Activated naive CD4-positive, alpha-beta T cell (primary cell): Measurements from ENCODE around the gene PPP4R4.
"Not testable (repeated sequence)": the region's sequence is repeated elsewhere in the genome, so short reads cannot be mapped to it uniquely, and the experiment has no call there.

Experiments
- DNase-seq, 4 experiments: peaks; one replicate each; lab custom pipeline; 2025; lab: John Stamatoyannopoulos, UW

PPP4R4 gene

DNA sequence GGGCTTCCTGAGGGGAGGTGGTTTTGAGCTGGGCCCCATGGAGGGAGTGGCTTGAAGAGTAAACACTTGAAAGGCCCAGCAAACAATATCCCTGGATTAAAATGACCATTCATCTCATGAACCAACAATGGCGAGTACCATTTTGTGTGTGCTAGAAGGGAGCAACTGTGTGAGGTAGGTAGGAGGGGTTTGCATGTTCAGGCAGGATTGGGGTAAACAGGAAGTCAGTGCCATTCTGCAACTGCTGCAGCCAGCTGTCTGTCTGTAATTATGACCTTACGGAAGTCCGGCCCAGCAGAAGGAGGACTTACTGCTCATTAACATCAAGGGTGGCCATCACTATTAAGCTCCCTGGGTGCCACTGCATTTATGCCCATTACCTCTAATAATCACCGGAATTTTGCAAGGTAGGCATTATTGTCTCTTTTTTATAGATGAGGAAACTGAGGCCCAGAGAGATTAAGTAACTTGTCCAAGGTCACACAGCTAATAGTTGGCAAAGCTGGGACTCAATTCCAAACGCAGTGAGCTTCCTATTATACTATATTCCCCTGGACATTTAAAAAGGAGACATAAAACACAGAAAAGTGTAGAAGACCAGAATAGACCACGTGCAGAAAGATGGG, 28.1 kb upstream of the PPP4R4 start:
- no peak for DNase-seq

DNA sequence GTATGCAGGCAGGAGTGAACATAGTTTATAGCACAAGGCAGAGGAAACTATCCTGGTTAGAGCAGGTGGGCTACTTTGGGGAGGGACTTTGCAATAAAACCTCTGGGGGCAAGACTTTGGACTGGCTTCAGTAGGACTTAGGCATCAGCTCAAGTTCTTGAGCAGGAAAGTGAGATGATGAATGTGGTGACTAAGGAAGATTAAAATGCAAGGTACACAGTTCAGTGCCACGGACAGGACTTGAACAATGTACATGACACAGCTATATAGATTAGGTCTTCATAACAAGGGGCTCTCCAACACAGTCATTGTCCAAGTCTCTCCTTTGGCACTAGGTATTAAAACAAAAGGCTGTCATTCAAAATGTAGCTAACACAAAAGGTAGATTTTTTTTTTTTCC, 21.4 kb upstream of the PPP4R4 start:
- DNase-seq = no peak

DNA sequence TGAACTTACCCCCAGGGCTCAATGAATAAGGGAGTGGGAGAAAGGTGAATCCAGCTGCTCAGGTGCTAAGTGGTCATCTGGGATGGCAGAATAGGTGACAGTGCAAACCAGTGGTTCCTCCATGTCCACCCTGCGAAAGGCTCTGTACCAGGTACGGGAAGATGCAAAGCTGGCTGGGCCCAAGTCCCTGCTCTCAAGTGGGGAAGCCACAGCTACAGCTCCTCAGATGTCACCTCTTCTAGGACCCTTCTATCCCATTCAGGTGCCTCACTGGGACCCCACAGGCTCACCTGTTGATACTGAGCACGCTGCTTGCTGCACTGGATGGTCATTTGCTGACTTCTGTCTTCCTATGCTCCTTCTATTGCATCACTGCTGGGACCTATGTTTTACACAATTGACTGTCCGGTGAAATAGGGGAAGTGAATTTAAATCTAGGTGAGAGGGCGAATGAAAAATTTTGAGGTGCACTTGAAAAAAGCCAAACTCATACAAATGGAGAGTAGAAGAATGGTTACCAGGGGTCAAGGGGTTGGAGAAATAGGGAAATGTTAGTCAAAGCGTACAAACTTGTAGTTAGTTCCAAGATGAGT, 20.3 kb upstream of the PPP4R4 start:
- DNase-seq = no peak

DNA sequence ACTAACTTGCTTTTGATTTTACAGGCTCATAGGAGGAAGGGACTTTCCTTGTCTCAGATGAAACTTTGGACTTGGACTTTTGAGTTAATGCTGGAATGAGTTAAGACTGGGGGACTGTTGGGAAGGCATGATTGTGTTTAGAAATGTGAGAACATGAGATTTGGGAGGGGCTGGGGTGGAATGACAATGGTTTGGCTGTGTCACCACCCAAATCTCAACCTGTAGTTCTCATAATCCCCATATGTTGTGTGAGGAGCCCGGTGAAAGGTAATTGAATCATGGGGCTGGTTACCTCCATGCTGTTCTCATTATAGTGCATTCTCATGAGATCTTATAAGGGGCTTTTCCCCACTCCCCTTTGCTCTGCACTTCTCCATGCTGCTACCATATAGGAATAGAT, 18.0 kb upstream of the PPP4R4 start:
- not testable (repeated sequence) for DNase-seq

DNA sequence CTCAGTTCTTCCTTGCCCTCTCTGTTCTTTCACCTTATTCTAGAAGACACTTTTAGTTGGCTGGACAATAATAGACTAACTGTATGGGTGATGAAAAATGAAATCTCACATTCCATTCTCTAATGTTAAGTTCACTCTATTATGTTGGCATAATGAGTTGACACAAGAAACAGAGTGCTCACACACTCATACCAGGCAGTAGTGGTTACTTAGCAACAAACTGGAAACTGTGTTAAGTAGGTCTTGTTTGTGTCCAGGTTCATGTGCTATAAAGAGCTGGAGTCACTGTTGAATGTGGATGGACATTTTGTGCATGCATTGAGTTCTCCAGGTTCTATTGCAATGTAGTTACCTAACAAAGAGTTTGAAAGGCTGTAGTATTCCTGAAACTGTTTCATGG, 16.9 kb upstream of the PPP4R4 start:
- DNase-seq = no peak

DNA sequence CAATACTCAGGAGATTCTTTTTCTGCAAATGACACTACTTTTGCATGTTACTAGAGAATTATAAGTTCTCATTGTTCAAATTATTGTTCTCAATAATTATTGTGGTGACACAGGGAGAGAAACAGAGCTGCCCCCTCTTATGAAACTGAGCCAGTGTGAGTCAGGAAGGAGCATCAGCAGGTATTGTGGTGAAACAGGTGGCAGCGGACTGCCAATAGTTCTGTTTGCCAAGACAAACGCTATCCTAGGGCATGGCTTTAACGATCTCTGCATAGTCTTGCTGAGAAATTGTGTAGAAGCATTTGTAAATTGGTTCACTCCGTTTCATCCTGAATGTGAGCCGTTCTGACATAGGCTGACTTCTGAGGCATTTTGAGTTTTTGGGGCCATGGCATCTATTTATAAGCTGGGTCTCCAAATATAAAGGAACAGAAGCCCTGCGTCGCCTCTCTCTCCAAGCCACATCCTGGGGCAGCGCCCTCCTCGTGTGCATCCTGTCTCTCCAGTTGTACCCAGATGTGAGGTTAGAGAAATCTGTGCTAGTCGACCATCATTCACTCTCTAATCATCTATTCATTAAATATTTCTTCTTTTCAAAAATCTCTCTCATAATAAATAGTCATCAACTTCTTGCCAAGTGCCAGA, 15.8 kb upstream of the PPP4R4 start:
- no peak for DNase-seq

DNA sequence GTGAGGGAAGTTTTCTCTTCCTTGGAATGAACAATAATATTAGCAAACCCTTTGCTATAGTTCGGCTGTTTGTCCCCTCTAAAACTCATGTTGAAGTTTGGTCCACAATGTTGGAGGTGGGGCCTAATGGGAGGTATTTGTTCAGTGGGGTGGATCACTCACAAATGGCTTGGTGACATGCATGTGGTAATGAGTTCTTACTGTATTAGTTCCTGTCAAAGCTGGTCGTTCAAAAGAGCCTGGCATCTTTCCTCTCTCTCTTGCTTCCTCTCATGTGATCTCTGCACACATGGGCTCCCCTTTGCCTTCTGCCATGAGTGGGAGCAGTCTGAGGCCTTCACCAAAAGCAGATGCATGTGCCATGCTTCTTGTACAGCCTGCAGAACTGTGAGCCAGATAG, 13.1 kb upstream of the PPP4R4 start:
- DNase-seq = no peak

DNA sequence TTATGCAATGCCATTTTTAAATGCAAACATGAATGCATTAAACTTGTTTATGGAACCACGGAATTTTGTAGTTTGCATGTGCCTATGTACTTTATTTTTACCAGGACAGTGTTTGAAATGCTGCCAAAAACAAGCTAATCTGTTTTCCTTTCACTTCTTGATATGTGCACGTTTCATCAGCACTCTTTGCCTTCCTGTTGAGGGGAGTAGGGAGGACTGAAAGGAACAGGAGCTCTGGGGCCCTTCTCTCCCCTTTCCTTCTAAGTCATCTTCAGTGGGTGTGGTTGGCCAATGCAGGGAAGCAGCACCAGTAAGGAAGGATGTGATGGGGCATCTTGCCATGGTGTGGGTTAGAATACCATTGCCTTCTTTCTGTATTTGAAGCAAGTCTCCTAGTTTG, 12.1 kb upstream of the PPP4R4 start:
- DNase-seq = no peak

DNA sequence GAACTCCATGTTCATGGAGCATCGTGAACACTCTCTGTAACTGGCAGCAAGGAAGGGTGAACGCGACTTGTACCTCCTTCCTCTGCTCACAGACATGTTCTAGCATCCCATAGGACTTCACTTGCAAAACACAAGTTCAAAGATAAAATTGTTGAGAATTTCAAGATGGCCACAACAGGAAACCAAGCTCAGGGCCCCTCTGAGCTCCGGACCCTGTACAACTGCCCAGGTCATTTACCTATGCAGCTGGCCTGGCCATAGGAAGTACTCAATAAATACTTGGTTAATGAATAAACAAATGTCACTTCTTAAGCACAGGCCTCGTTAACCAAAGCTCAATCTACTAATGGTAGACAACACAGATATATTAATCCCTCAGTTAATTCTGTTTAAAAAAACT, 11.7 kb upstream of the PPP4R4 start:
- no peak for DNase-seq

DNA sequence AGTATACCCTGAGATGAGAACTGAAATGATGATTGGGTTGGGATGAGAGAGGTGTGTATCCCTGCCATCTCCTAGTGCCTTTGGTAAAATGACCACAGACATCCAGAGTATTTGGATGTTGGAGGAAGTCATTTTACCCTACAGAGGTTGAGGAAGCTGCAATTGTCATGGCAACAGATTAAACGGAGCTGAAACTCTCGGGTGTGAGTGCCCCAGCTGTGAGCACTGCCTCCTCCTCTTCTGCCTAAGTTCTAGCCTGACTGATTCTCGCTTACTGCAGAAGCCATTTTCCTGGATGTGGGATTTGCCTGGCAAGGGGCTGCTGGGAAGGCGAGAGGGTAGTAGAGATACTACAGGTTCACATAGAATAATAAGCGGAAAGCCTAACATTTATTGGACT, 10.3 kb upstream of the PPP4R4 start:
- no peak for DNase-seq

DNA sequence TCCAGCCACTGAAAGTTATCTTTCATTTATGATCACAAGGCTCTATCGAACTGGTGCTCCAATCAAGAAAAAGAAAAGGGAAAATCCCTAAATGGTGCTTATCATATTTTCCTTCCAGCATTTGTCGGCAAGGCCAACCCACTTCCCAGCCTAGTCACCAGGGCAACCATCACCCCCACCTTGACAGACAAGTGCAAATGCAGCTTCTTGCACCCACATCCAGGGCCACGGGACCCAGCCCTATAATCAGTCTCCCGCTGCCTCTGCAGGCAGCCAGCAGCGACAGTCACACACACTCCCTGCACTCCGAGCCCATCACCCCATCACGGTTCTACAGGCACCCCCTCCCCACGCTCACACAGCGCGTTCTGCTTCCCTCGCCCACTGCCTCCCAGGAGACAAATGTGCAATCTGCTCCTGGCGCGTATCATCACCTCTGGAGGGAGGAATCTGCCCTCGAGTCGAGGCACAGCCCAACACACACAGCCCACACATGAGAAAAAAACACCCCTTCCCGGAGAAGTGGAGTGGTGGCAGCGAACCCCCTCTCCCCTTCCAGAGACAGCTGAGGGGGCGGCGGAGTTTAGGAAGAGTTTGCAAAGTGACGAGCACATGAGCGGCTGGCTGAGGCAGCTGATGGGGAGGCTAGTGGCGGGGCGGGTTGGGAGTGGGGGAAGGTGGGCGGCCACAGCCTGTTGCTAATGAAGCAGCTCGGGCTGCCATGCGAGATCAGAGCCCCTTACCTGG, 9.3 kb upstream of the PPP4R4 start:
- DNase-seq = no peak

DNA sequence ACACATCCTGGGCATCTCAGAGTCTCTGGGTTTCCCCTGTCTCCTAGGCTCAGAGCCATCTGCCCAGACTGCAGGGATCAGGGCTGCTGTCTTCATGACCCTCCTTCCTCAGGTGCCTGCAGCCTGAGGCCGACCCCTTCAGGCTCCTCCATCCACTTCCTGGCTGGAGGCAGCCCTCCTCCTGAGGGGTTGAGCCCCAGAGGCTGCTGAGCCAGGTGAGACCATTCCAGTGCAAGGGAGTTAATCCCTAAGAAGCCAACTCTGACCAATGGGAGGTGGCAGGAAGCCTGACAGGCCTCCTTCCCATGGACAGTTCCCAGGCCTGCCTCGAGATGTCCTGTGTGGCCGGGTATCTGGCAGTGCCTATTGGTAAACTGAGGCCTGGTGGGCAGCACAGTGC, 8.4 kb upstream of the PPP4R4 start:
- DNase-seq = no peak

DNA sequence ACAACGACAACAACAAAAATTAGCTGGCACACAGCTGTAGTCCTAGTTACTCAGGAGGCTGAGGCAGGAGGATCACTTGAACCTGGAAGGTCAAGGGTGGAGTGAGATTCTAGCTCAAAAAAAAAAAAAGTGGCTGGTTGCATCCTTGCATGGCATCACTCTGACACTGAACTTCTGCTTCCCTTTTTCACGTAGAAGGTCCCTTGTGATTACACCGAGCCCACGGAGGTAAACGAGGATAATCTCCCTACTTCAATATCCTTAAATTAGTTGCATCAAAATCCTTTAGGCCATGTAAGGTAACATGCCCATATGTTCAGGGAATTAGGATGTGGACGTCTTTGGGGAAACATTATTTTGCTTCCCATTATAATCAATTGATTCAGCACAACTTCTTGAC, 4.0 kb upstream of the PPP4R4 start:
- DNase-seq = no peak

DNA sequence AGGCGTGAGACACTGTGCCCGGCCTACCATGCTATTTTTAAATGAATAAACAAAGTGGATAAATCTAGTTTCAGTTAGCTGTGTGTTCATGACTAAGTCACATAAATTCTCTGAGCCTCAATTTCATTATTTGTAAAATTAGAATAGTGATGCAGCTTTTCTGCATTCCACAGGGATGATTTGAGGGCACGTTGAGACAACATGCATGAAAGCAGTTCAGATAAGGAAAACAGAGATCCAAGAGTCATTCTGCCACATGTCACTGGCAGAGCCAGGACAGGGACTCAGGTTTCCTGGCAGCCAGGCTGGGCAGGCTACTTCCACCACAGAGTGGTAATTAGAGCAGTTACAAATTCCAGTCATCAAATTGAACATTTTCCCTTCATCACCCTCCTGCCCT, 2.9 kb upstream of the PPP4R4 start:
- no peak for DNase-seq

DNA sequence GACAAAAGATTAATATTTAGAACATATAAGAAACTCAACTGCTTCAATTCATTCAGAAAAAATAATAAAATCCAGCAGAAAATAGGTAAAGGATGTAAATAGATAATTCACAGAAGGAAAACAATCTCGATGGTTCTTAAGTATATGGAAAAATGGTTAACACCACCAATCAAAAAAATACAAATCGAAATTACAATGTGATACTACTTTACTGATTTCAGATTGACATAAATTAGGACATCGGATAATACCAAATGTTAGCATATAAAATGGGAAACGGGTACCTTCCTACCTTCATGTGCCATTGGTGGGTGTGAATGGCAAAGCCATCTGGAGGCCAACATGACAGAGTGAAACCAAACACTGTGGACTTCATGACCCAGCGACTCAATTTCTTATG, 1.6 kb upstream of the PPP4R4 start:
- DNase-seq = no peak

DNA sequence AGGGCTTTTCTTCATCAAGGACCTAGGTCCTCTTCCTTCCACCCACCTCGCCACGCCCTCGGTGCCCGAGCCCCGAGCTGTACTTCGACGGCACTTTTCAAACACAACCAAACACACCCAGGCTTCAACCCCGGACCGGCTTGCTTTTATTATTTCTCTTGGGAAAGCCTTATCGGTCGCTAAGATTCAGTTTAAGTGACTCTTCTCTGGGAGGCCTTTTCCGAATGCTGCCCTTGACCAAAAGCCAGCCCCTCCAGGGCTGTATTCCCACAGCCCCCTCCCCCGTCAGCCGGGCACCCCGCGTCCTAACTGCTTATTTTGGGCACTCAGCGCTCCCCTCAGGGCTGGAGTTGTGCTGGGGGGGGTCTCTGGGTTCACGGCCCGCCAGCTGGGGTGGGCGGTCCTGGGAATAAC, 644 bp upstream of the PPP4R4 start:
- no peak for DNase-seq

DNA sequence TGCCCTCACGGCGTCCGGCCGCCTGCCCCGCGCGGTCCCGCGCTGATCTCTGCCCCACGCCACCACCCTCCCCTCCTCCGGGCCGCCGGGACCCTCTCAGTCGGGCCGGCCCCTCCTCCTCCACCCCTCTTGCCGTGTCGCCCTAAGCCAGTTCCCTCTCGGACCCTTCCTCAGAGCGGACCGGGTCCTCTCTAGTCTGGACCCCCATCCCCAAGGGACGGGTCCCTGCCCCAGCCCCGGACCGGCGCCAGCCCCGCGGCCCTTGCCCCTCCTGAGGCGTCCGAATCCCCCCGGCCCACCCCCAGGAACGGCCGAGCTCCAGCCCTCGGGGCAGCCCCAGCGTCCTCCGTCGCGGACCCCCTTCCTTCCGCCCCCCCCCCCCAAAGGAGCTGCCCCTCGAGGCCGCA, 485 bp downstream of the PPP4R4 start:
- DNase-seq = no peak

DNA sequence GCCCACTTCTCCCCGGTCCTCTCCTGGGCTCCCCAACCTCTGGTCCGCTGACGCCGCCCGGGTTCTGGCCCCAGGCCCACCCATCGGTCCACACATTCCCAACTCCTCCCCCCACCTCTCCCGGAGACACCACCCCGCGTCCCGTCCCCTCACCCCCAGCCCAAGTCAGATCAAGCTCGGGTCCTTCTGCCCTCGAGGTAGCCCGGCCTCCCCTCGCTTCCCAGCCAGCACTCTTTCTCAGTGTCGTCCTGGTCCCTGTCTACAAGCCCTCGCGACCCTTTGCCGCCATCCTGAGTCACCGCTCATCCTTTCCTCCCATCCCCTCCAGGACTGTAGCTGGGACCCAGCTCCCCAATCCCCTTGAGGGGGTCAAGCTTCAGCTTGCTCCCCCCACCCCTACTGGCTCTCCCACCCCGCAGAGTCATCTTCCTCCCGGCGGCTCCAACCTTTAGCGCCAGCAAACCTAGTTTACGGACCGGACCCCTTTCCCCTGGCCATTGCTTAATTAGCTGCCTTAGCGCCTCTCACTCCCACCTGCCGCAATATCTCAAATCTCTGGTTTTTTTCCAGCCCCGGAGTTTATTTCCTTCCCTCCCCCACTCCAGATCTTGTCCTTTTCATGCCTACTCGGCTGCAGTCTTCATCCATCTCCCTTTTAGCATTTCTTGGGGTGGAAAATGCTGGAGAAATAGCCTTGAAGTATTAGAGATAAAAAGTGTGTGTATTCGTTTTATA, 1.1 kb downstream of the PPP4R4 start:
- no peak for DNase-seq

DNA sequence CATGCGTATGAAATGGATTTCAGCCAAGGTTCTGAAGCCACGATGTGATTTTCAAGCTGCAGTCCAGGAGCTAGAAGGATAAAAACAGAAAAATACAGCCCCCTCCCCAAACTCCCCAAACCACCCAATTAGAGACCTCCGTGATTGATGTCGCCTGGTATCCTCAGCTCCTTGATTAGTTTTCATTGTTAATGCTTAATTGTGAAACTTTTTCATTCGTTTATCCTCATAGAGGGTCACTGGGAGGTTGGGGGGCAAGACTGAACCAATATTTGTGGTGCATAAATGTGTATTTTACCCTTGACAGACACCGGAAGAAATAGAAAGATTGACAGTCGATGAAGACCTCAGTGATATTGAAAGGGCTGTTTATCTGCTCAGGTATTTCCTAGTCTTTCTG, 1.6 kb downstream of the PPP4R4 start:
- DNase-seq = no peak

DNA sequence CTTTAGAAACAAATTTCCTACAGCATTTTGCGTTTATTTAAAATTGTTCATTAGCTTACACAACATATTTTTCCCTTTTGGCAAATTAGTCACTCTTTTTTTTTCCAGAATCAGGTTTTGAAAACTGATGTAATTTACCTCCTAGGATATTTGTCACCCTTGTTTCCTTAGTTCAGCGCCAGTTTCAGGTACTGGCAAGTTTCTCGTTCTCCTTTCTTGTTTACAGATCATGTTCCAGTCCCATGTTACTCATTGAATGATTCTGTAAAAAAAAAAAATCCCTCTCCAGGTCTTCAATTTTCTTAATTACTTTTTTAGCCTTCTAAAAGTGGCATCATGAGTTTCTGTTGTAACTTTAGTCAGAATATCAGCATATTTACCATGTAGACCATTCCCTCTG, 2.7 kb downstream of the PPP4R4 start:
- DNase-seq = no peak

DNA sequence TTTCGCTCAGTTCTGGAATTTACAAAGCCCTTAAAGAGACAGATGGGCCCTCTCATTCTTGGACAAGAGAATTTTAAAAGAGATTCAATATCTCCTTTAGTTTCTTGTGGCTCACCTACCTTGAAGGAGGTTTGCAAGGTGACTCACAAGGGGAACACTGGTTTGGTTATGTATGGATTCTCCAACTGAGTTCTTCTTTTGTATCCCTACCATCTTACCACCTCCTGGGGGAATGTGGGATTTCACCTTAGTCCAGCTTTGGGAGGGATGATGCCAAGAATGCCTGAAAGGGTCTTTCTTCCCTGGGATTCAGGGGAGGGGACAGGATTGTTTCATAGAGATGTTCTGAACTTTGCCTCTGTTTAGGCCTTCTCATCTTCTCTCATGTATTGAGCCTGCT, 3.7 kb downstream of the PPP4R4 start:
- no peak for DNase-seq

DNA sequence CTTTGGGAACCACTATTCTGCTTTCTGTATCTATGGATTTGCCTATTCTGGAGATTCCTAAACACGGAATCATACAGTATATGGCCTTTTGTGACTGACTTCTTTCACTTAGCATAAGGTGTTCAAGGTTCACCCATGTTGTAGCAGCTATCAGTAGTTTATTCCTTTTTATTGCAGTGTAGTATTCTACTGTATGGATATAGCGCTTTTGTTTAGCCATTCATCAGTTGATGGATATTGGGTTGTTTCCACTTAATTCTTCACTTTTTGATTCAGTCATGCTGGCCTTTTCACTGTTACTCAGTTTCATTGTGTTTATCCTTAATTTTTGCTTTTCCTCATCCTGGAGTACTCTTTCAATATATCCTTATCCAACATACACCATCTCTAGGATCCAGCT, 5.1 kb downstream of the PPP4R4 start:
- DNase-seq = no peak
